Ovary (tissue), 3 donors: Measurements from ENCODE around the gene CAMTA1.

Source experiments
- POLR2A ChIP-seq: fragments of 450-650 bp; IDR thresholded peaks from one replicate; pipeline ENCODE4 v1.6.1; 2017; ENCODE audit warnings: antibody characterized with exemption, mild to moderate bottlenecking, moderate library complexity
- TF ChIP-seq, protein P1 (sequence below), 3 donors: fragments of 450-650 bp in 2 of 3; fragments of 200-600 bp in 1 of 3; IDR thresholded peaks; one replicate each; pipeline versions ENCODE4 v1.5.1 to v1.8.0; 2016 to 2022; ENCODE audit warnings: antibody characterized with exemption in 3 of 3, mild to moderate bottlenecking in 1 of 3
- donor health status: DM: no; HTN: no; CAD: no.

DNA sequence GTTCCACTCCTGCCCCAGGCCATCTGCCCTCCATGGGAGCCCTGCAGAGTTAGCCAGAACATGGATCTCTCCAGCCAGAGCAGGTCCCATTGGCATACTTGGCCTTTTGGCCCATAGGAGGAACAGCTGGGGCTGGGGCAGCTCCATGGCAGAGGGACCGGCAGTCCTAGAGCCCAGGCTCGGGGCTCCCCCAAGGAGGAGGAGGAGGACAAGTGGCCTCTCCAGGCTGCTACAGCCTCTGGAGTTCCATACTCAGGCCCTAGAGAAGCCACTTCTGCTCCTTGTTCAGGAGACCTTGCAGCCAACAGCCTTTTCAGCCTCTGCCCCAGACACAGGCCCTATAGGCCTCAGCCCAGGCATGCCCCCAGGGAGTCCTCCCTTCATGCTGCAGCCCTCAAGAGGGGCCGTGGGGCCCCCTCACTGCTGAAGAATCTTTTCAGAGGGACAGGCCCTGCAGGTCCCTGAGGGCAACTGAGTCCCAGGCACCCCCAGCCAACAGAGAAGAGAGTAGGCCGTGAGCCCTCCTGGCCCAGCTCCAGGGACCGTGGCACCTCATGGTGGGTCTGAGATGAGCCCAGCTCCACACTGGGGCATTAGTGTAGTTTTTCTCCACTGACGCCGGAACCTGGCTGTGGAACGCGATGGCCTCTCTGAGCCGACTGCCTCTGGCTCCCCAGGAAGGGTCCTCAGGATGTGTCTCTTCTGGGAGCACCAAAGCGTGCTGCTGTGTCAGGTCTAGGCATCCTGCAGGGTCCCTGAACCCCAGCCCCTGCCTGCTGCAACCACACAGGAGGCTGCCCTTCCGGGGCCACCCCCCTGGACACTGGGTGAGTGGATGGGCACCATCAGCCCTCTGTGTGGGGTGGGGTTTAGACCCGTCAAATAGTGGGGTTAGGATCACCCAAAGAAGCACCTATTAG, 688.2 kb downstream of the CAMTA1 start:
- TF ChIP-seq, protein P1, sequence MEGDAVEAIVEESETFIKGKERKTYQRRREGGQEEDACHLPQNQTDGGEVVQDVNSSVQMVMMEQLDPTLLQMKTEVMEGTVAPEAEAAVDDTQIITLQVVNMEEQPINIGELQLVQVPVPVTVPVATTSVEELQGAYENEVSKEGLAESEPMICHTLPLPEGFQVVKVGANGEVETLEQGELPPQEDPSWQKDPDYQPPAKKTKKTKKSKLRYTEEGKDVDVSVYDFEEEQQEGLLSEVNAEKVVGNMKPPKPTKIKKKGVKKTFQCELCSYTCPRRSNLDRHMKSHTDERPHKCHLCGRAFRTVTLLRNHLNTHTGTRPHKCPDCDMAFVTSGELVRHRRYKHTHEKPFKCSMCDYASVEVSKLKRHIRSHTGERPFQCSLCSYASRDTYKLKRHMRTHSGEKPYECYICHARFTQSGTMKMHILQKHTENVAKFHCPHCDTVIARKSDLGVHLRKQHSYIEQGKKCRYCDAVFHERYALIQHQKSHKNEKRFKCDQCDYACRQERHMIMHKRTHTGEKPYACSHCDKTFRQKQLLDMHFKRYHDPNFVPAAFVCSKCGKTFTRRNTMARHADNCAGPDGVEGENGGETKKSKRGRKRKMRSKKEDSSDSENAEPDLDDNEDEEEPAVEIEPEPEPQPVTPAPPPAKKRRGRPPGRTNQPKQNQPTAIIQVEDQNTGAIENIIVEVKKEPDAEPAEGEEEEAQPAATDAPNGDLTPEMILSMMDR (IDR thresholded peaks at IDR 0.05) = no peak
- TF ChIP-seq POLR2A = no peak
